ENCODE data around the gene TMED1. TPM values are rescaled to one million over a fixed set of nuclear protein-coding genes. Genes with fewer than 3 reads are reported as not detected.
A peak's percentile ranks its signal among the peaks of the same experiment; 100 is the strongest.
"Not testable (repeated sequence)": the region's sequence is repeated elsewhere in the genome, so short reads cannot be mapped to it uniquely, and the experiment has no call there.

Gene TMED1, protein sequence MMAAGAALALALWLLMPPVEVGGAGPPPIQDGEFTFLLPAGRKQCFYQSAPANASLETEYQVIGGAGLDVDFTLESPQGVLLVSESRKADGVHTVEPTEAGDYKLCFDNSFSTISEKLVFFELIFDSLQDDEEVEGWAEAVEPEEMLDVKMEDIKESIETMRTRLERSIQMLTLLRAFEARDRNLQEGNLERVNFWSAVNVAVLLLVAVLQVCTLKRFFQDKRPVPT
- total RNA-seq (2014; rRNA removed; shearing (Covaris generic)) = 14.2 and 17.0 TPM in 2 replicates
- 49.0 and 51.5 TPM in 2 replicates for polyA plus RNA-seq (2014; cell fraction: nucleus; rRNA removed)

DNA sequence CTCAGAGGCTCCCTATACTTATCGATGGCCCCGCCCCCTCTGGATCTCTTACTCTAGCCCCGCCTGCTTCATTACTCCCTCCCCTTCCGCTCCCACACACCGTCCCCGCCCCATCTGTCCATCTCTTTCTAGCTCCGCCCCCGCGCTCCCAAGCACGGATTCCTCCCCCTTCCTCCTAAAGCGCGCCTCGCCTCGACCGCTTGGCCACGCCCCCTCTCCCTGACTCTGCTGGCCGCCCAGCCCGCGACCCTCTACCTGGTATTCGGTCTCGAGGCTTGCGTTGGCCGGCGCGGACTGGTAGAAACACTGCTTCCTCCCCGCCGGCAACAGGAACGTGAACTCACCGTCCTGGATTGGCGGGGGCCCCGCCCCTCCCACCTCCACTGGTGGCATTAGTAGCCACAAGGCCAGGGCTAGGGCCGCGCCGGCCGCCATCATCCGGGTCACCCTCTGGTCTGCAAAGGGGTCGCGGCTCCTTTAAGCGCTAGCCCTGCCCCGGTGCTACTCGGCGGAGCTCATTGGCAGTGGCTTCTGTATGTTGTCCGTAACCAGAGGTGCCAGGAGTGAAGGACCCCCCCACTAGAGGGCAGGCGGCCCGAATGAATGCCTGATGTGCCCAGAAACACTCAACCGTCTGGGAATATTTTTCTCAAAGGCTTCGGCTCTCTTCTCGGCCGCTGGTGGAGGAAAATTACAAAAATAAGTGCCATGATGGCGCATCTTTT is at the start of gene TMED1:
Gene TMED1, minus strand, starts transcription at position 459 of the 725 bp plus-strand sequence. Its CDS starts 21 bp downstream, at position 438.
- DNase-seq (ENCODE audit: extremely low read depth, low read depth) = peak; percentile 98

DNA sequence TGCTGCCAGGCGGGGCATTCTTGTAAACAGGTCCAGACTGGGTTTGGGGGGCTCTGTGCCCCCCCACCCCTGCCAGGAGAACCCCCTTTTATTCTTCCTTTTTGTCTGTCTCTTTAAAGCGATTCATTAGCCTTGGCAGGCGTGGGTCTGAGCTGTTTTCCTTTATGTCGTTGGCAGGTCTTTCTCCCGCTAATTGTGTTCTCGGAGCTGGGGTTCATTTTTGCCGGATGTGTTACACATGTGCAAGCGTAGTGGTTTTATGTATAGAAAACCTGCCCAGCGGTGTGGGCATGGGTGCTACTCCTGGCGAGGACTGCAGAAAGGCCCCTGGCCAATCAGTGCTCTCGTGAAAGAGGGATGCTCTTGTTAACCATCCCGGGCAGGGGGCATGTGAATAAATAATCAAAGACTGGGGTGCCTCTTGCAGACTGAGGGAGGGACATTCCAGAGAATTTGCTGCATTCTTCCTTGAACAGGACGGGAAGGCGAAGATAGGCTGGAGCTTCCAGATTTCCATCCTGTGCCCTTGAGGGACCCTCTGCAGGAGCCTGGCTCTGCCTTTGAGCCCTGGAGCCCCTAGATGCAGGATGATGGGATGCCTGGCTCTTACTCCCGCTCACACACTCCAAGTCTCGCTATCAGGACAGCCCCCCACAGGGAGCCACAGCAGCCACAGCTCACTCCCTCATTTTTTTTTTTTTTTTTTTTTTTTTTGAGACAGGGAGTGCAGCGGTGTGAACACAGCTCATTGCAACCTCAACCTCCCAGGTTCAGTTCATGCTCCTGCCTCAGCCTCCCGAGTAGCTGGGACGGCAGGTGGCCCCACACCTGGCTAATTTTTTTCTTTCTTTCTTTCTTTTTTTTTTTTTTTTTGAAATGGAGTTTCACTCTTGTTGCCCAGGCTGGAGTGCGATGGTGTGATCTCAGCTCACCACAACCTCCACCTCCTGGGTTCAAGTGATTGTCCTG is 49.5 kb upstream of the TMED1 start:
- DNase-seq (ENCODE audit: extremely low read depth, low read depth) = no peak

DNA sequence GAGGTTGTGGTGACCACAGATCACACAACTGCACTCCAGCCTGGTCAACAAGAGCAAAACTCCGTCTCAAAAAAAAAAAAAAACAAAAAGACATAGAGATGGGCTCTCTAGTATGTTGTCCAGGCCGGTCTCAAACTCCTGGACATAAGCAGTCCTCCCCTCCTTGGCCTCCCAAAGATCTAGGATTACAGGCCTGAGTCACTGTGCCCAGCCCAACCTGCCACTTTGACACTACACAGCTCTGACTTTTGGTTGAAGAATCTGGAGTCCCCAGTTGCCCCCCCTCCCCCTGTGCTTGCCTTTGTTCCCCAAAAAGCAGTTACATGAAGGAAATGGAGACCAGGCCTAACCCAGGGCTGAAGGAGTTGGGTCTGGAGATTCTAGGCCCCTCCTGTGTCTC is 48.3 kb upstream of the TMED1 start:
- no peak for DNase-seq (ENCODE audit: extremely low read depth, low read depth)

DNA sequence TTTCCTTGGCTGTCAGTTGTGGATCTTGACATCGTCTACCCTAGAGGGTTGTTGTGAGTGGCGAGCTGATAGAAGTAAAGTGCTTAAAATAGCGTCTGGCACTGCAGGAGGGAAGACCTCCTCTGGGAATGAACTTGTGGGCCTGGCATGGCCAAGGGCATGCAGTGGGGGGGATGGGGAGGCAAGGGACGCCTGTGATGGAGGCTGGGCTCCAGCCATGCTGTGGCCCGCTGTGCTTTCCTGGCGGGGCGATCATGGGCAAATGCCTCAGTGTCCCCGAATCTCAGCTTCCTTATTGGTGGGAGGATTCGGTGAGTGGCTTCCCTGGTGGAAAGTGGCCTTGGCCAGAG is 46.1 kb upstream of the TMED1 start:
- no peak for DNase-seq (ENCODE audit: extremely low read depth, low read depth)

DNA sequence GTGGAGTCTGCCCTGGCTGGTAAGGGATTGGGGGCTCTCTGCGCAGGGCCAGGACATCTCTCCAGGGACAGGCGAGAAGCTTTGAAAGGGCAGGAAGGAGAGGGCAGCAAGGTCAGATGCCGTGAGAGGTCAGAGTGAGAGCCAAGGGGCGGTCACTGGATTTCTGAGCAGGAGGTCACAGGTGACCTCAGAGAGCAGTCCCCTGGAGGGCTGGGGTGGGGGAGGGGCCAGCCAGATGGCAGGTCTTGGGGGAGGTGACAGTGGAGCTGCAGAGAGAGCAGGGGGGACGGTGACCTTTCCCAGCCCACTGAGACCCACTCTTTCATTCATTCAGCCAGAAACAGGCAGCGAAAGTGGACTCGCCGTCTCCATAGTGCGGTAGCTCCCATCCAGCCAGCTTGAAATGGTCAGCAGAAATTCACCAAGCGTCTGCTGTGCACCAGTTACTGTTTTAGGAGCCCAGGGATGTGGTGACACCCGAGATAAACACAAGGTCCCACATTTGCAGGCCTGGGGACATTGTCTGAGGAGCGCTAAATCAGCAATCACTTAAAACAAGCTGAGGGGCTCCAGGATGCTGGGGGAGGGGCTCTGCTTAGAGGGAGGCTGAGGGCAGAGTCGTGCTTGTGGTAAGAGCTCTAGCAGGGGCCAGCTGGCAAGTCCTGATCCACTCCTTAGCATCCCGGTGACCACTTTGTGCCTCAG is 45.5 kb upstream of the TMED1 start:
- no peak for DNase-seq (ENCODE audit: extremely low read depth, low read depth)

DNA sequence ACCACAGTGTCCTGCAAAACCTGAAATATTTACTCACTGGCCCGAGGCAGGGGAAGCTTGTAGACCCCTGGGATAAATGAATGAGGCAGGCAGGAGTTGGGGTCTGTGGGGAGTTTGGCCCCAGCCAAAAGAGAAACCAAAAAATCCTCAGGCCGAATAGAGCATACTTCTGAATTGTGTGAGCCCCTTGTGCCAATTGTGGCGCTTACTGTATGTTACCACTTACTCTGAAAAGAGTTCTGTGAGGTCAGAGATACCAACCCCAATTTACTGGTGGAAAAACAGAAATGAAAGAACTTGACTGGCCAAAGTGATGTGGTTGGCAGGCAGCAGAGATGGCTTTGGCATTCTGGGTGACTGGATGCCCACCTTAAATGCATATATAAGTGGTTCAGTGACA is 42.2 kb upstream of the TMED1 start:
- DNase-seq (ENCODE audit: extremely low read depth, low read depth) = no peak

DNA sequence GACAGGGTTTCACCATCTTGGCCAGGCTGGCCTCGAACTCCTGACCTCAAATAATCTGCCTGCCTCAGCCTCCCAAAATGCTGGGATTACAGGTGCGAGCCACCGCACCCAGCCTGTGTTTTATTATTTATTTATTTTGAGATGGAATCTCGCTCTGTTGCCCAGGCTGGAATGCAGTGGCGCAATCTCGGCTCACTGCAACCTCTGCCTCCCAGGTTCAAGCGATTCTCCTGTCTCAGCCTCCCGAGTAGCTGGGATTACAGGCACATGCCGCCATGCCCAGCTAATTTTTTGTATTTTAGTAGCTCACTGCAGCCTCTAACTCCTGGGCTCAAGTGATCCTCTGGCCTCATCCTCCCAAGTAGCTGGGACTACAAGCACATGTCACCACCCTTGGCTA is 41.6 kb upstream of the TMED1 start:
- not testable (repeated sequence) for DNase-seq (ENCODE audit: extremely low read depth, low read depth)

DNA sequence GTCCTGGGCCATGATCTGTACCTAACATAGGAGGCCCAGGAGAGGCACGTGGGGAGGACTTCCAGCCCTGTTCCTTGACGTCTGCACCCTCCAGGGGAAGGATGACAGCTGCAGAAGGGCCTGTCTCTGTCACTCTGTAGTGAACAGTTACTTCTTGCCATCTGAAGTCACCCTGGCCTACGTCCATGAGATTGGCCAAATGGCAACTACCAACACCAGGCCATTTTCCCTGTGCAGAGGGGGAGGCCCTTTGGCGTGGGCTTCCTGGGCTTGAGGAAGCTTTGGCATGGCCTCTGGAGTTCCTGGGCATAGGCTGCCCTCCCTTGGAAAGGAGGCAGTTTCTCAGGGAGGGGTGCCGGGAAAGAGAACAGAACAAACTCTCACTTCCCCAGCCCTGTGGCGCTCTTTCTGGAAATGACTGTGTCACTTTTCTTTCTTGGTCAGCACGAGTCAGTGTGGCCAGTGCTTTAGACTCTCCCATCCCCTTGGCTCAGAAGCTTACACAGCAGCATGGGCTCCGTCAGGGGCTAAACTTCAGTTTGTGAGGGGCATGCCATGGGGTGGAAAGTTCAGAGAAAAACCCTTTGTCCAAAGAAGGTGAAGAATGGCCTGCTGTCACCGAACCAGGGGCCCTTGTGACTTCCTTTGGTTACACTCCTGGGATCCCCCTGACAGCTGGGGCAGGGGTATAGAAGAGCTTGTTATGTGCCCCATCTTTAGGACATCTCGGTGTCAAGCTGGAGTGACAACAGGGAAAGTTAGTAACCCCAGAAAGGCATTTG is 40.6 kb upstream of the TMED1 start:
- DNase-seq (ENCODE audit: extremely low read depth, low read depth) = no peak

DNA sequence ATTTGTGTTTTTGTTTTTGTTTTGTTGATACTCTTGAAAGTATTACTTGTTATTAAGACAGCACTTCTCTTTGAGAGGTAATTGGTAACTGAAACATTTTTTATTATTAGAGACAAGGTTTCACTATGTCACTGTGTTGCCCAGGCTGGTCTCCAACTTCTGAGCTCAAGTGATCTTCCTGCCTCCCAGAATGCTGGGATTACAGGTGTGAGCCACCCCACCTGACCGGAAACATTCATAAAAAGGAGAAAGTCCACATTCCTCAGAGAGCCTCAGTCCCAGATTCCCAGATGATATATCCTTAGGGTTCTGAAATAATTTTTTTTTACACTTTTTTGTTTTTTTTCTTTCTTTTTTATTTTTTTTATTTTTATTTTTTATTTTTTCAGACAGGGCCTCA is 38.0 kb upstream of the TMED1 start:
- no peak for DNase-seq (ENCODE audit: extremely low read depth, low read depth)

DNA sequence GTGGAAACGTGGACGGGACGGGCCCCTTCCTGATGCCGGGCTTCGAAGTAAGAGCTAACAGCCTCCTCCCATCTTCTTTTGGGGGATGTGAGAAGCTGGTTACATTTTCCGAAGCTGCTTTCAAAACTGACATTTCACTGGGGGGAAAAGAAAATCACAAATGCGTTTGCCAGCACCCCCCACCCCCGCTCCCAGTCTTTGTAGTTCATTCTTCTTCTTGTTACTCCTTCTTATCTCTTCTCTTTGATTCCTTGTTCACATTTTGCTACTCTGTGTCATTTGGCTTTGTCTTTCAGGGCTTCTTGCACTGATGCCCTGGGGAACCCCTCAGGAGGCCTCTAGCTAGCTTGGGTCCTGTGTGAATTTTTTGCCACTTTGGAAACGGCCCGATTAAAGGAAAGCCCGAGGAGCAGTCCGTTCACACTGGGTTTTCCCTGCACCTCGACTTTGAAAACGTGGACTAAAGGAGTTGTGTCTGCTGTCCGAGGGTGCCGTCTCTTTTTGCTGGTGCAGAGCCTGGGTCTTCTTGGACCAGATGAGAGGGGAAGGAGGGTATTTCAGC is 36.6 kb upstream of the TMED1 start:
- DNase-seq (ENCODE audit: extremely low read depth, low read depth) = no peak

DNA sequence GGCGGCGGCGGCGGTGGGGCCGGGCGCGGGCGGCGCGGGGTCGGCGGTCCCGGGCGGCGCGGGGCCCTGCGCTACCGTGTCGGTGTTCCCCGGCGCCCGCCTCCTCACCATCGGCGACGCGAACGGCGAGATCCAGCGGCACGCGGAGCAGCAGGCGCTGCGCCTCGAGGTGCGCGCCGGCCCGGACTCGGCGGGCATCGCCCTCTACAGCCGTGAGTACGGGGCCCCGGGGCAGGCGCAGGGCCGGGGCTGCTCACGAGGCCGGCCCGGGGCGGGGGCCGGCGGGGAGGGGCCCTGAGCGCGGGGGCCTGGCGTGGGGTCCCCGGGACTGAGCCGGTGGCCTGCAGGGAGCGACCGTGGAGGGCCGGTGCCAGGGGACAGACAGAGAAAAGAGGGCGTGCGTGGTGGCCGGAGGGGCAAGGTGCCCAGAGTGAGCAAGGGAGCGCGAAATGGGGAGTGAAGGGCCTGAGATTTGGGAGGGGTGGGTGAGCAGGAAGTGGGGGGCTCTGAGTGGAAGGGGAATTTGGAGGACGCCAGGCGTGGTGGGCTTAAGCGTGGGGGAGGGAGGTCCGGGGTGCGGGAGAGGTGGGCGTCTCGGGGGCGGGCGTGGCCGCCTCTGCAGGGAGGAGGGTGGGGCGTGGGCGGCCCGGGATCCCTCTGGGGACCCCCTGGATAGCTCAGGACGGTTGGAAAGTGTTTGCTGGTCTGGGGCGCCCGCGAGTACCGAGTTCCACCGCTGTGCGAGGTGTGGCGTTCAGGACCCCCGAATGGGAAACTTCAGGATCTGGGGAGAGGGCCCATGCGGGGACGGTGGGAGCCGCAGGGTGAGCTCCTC is 35.9 kb upstream of the TMED1 start:
- DNase-seq (ENCODE audit: extremely low read depth, low read depth) = no peak

DNA sequence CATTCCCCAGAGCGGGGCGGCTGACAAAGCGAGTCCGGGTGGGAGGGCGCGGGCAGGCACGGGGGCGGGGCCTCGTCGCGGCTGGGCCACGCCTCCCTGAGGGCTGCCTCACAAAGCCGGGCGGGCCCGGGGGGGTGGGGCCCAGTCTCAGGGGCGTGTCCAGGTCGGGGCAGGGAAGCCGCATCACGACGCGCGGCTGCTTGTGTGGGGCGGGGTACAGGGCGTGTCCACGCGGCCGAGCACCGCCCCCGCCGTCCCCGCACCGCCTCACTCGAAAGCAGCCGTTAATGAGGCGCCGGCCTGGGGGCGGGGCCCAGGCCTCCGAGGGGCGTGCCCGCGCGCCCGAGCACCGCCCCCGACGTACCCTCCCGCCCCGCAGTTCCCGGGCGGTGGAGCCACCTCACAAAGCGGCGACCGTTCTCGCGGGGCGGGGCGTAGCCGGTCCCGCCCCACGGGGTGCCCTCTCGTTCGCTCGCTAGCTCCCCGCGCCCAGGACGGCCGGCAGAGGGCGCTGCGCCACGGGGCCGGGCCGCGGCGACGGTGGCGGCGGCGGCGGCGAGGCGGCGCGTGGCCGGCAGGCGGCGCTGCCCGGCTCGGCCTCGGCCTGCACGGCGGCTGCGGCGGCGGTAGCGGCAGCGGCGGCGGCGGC is 35.1 kb upstream of the TMED1 start, which contains the start of gene CARM1:
Gene CARM1, plus strand, starts transcription at position 599 of the 649 bp plus-strand sequence. CDS start 150 bp downstream, outside the sequence.
- peak; percentile 94 for DNase-seq (ENCODE audit: extremely low read depth, low read depth)

DNA sequence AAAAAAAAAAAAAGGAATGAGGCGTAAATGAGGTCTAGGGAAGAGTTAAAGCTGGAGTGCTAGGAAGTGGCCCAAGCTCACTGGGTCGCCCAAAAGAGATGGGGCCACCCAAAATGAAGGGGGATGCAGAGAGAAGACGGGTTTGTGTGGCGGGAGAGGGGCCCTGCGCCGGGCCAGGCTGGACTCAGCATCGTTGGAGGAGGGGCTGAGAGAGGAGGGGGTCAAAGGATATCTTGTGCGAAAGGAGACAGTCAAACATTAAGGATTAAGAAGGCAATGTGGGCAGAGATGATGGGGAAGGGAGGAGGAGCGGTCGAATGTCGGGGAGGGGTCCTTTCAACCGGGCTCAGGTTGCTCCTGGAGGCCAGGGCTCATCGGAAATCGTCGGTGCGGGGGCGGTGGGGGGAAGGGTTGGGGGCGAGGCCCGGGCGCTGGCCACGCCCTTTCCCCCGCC is 34.5 kb upstream of the TMED1 start:
- DNase-seq (ENCODE audit: extremely low read depth, low read depth) = no peak

DNA sequence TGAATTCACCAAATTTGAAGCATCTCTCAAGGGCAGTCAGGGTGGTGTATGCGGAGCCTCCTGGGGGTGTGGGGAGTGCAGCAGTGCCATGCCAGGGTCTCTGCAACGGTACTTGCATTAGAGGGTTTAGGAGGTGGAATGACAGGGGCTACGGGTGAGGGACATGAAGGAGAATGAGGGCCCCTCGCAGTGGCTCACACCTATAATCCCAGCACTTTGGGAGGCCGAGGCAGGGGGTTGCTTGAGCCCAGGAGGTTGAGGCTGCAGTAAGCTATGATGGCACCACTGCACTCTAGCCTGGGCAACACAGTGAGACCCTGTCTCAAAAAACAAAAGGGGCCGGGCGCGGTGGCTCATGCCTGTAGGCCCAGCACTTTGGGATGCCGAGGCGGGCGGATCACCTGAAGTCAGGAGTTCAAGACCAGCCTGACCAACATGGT is 33.9 kb upstream of the TMED1 start:
- DNase-seq (ENCODE audit: extremely low read depth, low read depth) = not testable (repeated sequence)

DNA sequence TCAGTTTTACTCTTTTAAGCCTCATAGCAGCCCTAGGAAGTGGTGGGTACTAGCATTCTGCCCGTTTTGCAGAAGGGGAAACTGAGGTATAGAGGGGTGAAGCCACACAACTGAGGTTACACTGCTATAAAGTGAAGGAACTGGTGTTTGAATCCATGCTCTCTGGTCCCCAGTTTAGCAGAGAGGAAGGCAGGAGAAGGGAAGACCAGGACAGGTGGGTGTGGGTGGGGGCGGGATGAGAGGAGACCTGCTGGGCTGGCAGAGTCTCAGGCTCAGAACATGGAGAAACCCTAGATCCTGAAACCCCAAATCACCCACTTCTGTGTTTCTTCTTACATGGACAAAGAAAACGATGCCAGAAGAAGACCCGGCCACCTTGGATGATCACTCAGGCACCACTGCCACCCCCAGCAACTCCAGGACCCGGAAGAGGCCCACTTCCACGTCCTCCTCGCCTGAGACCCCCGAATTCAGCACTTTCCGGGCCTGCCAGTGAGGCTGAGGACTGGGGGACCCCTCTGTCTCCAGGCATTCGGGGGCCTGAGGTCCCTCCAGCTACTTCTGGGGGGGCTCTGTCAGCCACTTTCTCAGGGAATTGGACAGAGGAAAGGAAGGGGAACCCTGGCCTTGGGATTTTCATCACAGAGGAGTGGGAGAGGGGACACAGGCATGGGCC is 33.0 kb upstream of the TMED1 start:
- DNase-seq (ENCODE audit: extremely low read depth, low read depth) = no peak

DNA sequence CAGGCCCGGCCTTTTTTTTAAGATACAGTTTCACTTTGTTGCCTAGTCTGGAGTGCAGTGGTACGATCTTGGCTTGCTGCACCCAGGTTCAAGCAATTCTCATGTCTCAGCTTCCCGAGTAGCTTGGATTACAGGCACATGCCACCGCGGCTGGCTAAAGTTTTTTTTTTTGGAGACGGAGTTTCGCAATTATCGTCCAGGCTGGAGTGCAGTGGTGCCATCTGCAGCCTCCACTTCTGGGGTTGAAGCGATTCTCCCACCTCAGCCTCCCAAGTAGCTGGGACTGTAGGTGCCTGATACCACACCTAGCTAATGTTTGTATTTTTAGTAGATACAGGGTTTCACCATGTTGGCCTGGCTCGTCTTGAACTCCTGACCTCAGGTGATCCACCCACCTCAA is 30.5 kb upstream of the TMED1 start:
- DNase-seq (ENCODE audit: extremely low read depth, low read depth) = no peak

DNA sequence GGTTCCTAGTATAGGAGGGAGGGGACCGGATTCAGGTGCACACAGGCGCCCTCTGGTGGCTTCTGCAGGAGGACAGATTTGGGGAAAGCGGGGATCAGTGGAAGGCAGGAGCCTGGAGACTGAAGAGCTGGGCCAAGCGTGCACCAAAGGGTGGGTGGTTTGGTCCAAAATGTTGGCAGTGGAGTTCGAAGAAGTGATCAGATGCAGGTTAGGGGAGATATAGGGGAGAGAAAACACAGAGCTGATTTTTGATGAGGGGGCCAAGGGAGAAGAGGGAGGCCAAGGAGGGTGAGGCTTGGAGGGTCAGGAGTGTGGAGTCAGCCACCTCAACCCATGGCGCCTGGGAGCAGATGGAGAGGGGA is 28.5 kb upstream of the TMED1 start:
- peak; percentile 72 for DNase-seq (ENCODE audit: extremely low read depth, low read depth)

All from NCI-H460 (cell line).